WTC11 (cell line): ENCODE results near the gene ITGB3.

Source experiments
- CTCF ChIP-seq: fragments of 200-600 bp; IDR thresholded peaks from 2 replicates; pipeline ENCODE4 v1.8.0; 2022; ENCODE audit warnings: antibody characterized with exemption
- E2F4 ChIP-seq: sonication (generic); formaldehyde crosslinking; IDR thresholded peaks from 2 replicates; pipeline ENCODE4 v1.8.1; 2022; ENCODE audit warnings: low read depth, mild to moderate bottlenecking, moderate library complexity, missing genetic modification reagents, borderline replicate concordance
- FOXP1 ChIP-seq: sonication (generic); formaldehyde crosslinking; IDR thresholded peaks from 2 replicates; pipeline ENCODE4 v1.8.0; 2022; ENCODE audit warnings: missing genetic modification reagents, mild to moderate bottlenecking, moderate library complexity, borderline replicate concordance
- HMGXB4 ChIP-seq: sonication (generic); formaldehyde crosslinking; IDR thresholded peaks from 2 replicates; pipeline ENCODE4 v1.8.1; 2023; ENCODE audit warnings: mild to moderate bottlenecking, moderate library complexity, missing genetic modification reagents
- IRF1 ChIP-seq: sonication (generic); formaldehyde crosslinking; IDR thresholded peaks from 2 replicates; pipeline ENCODE4 v1.8.0; 2023; ENCODE audit warnings: missing genetic modification reagents
- MAX ChIP-seq: sonication (generic); formaldehyde crosslinking; IDR thresholded peaks from 2 replicates; pipeline ENCODE4 v1.8.0; 2022; ENCODE audit warnings: mild to moderate bottlenecking, missing genetic modification reagents
- NR2C2 ChIP-seq: sonication (generic); formaldehyde crosslinking; IDR thresholded peaks from 2 replicates; pipeline ENCODE4 v1.8.0; 2022; ENCODE audit warnings: mild to moderate bottlenecking, missing genetic modification reagents
- SMAD3 ChIP-seq: sonication (generic); formaldehyde crosslinking; IDR thresholded peaks from 2 replicates; pipeline ENCODE4 v1.8.0; 2022; ENCODE audit warnings: missing genetic modification reagents, mild to moderate bottlenecking, borderline replicate concordance
- ZBTB21 ChIP-seq: sonication (generic); formaldehyde crosslinking; IDR thresholded peaks from 2 replicates; pipeline ENCODE4 v1.8.1; 2023; ENCODE audit warnings: mild to moderate bottlenecking, missing genetic modification reagents, borderline replicate concordance
- ZNF232 ChIP-seq: sonication (generic); formaldehyde crosslinking; IDR thresholded peaks from 2 replicates; pipeline ENCODE4 v1.8.0; 2022; ENCODE audit warnings: mild to moderate bottlenecking, missing genetic modification reagents
- ZNF263 ChIP-seq: sonication (generic); formaldehyde crosslinking; IDR thresholded peaks from 2 replicates; pipeline ENCODE4 v1.8.1; 2022; ENCODE audit warnings: low read depth, mild to moderate bottlenecking, moderate library complexity, missing genetic modification reagents
- ZSCAN18 ChIP-seq: fragments of 250-450 bp; sonication (Bioruptor Pico); IDR thresholded peaks from 2 replicates; pipeline ENCODE4 v2.1.2; 2022; ENCODE audit warnings: mild to moderate bottlenecking, moderate library complexity

- TF ChIP-seq CTCF (no peak), ZBTB21 (CRISPR knock-in tag) (no peak), IRF1 (CRISPR knock-in tag) (no peak), ZSCAN18 (CRISPR knock-in tag) (no peak), E2F4 (CRISPR knock-in tag) (no peak), ZNF263 (CRISPR knock-in tag) (no peak), MAX (CRISPR knock-in tag) (no peak), HMGXB4 (CRISPR knock-in tag) (no peak), NR2C2 (CRISPR knock-in tag) (no peak), SMAD3 (CRISPR knock-in tag) (no peak), FOXP1 (CRISPR knock-in tag) (no peak), ZNF232 (CRISPR knock-in tag) (no peak)
These were observed 81.7 kb downstream of the ITGB3 start for GRCh38 chr17:47335101-47335936.
